ENCODE measurements around the gene SRRT.
"Not testable (repeated sequence)": the region's sequence is repeated elsewhere in the genome, so short reads cannot be mapped to it uniquely, and the experiment has no call there.

SRRT gene

GRCh38 chr7:100895956-100896731, 21.2 kb downstream of the SRRT start:
- peak; percentile 39 to 43 for DNase-seq

- peak in 1 of 2 donors; percentile 41 for DNase-seq
Observed at GRCh38 chr7:100896732-100897608, 22.1 kb downstream of the SRRT start.

- DNase-seq = no peak
Observed at GRCh38 chr7:100897772-100898454, 23.0 kb downstream of the SRRT start.

GRCh38 chr7:100899432-100899831, 24.5 kb downstream of the SRRT start:
- DNase-seq = no peak

GRCh38 chr7:100900978-100901377, 26.1 kb downstream of the SRRT start:
- DNase-seq = no peak

GRCh38 chr7:100901921-100902332, 27.0 kb downstream of the SRRT start:
- no peak for DNase-seq

- DNase-seq = no peak
Observed at GRCh38 chr7:100902638-100903037, 27.7 kb downstream of the SRRT start.

- no peak for DNase-seq
Observed at GRCh38 chr7:100908512-100908911, 33.6 kb downstream of the SRRT start.

- DNase-seq = peak; percentile 75 to 80
Observed at GRCh38 chr7:100910443-100910842, 35.5 kb downstream of the SRRT start.

GRCh38 chr7:100911484-100911883, 36.6 kb downstream of the SRRT start:
- no peak for DNase-seq

GRCh38 chr7:100914208-100914878, 39.4 kb downstream of the SRRT start:
- no peak for DNase-seq

- DNase-seq = peak; percentile 71 to 83
Observed at GRCh38 chr7:100914879-100915447, 40.1 kb downstream of the SRRT start.

- DNase-seq = not testable (repeated sequence)
Observed at GRCh38 chr7:100919335-100919734, 44.4 kb downstream of the SRRT start.

- not testable (repeated sequence) for DNase-seq
Observed at GRCh38 chr7:100919779-100920437, 45.0 kb downstream of the SRRT start.

- no peak for DNase-seq
Observed at GRCh38 chr7:100921039-100921438, 46.1 kb downstream of the SRRT start.

- not testable (repeated sequence) for DNase-seq
Observed at GRCh38 chr7:100923616-100924015, 48.7 kb downstream of the SRRT start.

- DNase-seq = no peak
Observed at GRCh38 chr7:100929808-100930174, 54.9 kb downstream of the SRRT start.

- no peak for DNase-seq
Observed at GRCh38 chr7:100933734-100934133, 58.8 kb downstream of the SRRT start.

GRCh38 chr7:100935381-100935780, 60.5 kb downstream of the SRRT start:
- DNase-seq = not testable (repeated sequence)

GRCh38 chr7:100936167-100936566, 61.3 kb downstream of the SRRT start:
- not testable (repeated sequence) for DNase-seq
